IMR-90 (cell line): Measurements from ENCODE around the gene ARHGAP19. TPM values are rescaled to one million over a fixed set of nuclear protein-coding genes. Genes with fewer than 3 reads are reported as not detected.

Experiments
- ATAC-seq: fragments of 200-7000 bp; cut with Tn5 transposase; 2 replicates; pipeline ENCODE4 v1.9.1; 2020; ENCODE audit warnings: low read depth, mild to moderate bottlenecking, moderate library complexity
- BruUV-seq: library from RNA; stranded (reverse); fragments of 400-500 nt; replicated peaks from 2 replicates; lab custom pipeline; 2021; lab: Mats Ljungman, UMichigan
- CTCF ChIA-PET: fragments of 300-600 bp; formaldehyde crosslinking; extraction: SDS; loops from one replicate; lab custom pipeline; 2021; ENCODE audit warnings: antibody characterized with exemption; lab: Yijun Ruan, JAX
- POLR2A ChIA-PET: fragments of 300-600 bp; sonication (Branson Sonifier 250); formaldehyde crosslinking; loops from one replicate; lab custom pipeline; 2022; ENCODE audit warnings: antibody characterized with exemption; ENCODE audit not compliant: unreplicated experiment; lab: Charles Lee
- DNase-seq: peaks from one replicate; pipeline ENCODE4 v3.0.0; 2013
- H2AFZ ChIP-seq: replicated peaks from 2 replicates; pipeline ENCODE3; 2013; ENCODE audit warnings: low read length, mild to moderate bottlenecking; ENCODE audit not compliant: poor library complexity
- H2AK5ac ChIP-seq: 2 replicates; pipeline ENCODE4 v1.6.1; 2013; ENCODE audit warnings: low read depth, low read length, inconsistent platforms
- H2AK9ac ChIP-seq: replicated peaks from 2 replicates; pipeline ENCODE3; 2013; ENCODE audit warnings: mild to moderate bottlenecking, low read depth, low read length, moderate library complexity; ENCODE audit not compliant: poor library complexity
- H2BK120ac ChIP-seq: 2 replicates; pipeline ENCODE4 v1.6.1; 2013; ENCODE audit warnings: low read depth, low read length, inconsistent platforms
- H2BK15ac ChIP-seq: 3 replicates; pipeline ENCODE4 v1.6.1; 2013; ENCODE audit warnings: low read depth, low read length, inconsistent platforms
- H2BK20ac ChIP-seq: 2 replicates; pipeline ENCODE4 v1.6.1; 2013; ENCODE audit warnings: low read depth, mild to moderate bottlenecking, inconsistent platforms, low read length, moderate library complexity
- H2BK5ac ChIP-seq: 2 replicates; pipeline ENCODE4 v1.6.1; 2013; ENCODE audit warnings: mild to moderate bottlenecking, low read depth, low read length, inconsistent platforms; ENCODE audit not compliant: poor library complexity, severe bottlenecking
- H3K14ac ChIP-seq: replicated peaks from 2 replicates; pipeline ENCODE4 v1.6.1; 2013; ENCODE audit warnings: low read depth, low read length, inconsistent platforms
- H3K18ac ChIP-seq: 2 replicates; pipeline ENCODE4 v1.6.1; 2013; ENCODE audit warnings: low read depth, low read length, control low read depth
- H3K23ac ChIP-seq: 2 replicates; pipeline ENCODE4 v1.6.1; 2013; ENCODE audit warnings: low read depth, low read length, inconsistent platforms
- H3K27ac ChIP-seq: 2 replicates; pipeline ENCODE4 v1.5.1; 2013; ENCODE audit warnings: mild to moderate bottlenecking, control low read depth, low read length; ENCODE audit not compliant: insufficient read depth
- H3K27me3 ChIP-seq: 2 replicates; pipeline ENCODE4 v1.6.1; 2013; ENCODE audit warnings: low read length; ENCODE audit not compliant: control insufficient read depth, insufficient read depth
- H3K36me3 ChIP-seq: 2 replicates; pipeline ENCODE4 v1.6.1; 2013; ENCODE audit warnings: low read length, mixed read lengths; ENCODE audit not compliant: control insufficient read depth, insufficient read depth
- H3K4ac ChIP-seq: 2 replicates; pipeline ENCODE4 v1.6.1; 2013; ENCODE audit warnings: low read depth, low read length, inconsistent platforms
- H3K4me1 ChIP-seq: 2 replicates; pipeline ENCODE4 v1.6.1; 2013; ENCODE audit warnings: low read length, mixed read lengths; ENCODE audit not compliant: control insufficient read depth, insufficient read depth
- H3K4me2 ChIP-seq: 2 replicates; pipeline ENCODE4 v1.6.1; 2013; ENCODE audit warnings: low read depth, mild to moderate bottlenecking, control low read depth, low read length, moderate library complexity
- H3K4me3 ChIP-seq: 2 replicates; pipeline ENCODE4 v1.5.1; 2013; ENCODE audit warnings: low read depth, mild to moderate bottlenecking, control low read depth, low read length, moderate library complexity; ENCODE audit not compliant: insufficient read depth
- H3K56ac ChIP-seq: 2 replicates; pipeline ENCODE4 v1.6.1; 2013; ENCODE audit warnings: low read length, inconsistent platforms; ENCODE audit not compliant: insufficient read depth; ENCODE audit errors: extremely low read depth
- H3K79me1 ChIP-seq, 2 experiments: 2 replicates each; pipeline ENCODE4 v1.6.1; 2013; ENCODE audit warnings: low read length in 2 of 2, inconsistent platforms in 1 of 2, low read depth in 1 of 2
- H3K9ac ChIP-seq: 2 replicates; pipeline ENCODE4 v1.6.1; 2013; ENCODE audit warnings: low read depth, low read length, control low read depth
- H3K9me1 ChIP-seq: 2 replicates; pipeline ENCODE4 v1.6.1; 2013; ENCODE audit warnings: low read length, inconsistent platforms; ENCODE audit not compliant: insufficient read depth
- H3K9me3 ChIP-seq: 2 replicates; pipeline ENCODE4 v1.6.1; 2013; ENCODE audit warnings: low read length; ENCODE audit not compliant: control insufficient read depth, insufficient read depth
- H4K20me1 ChIP-seq: 2 replicates; pipeline ENCODE4 v1.6.1; 2013; ENCODE audit warnings: low read length, inconsistent platforms; ENCODE audit not compliant: insufficient read depth
- H4K5ac ChIP-seq: 2 replicates; pipeline ENCODE4 v1.6.1; 2013; ENCODE audit warnings: mild to moderate bottlenecking, low read depth, low read length, control low read depth
- H4K8ac ChIP-seq, 2 experiments: 2 replicates each; pipeline ENCODE4 v1.6.1; 2013; ENCODE audit warnings: low read depth in 2 of 2, low read length in 2 of 2, control low read depth in 1 of 2, inconsistent platforms in 1 of 2
- H4K91ac ChIP-seq: 2 replicates; pipeline ENCODE4 v1.6.1; 2013; ENCODE audit warnings: low read depth, low read length, inconsistent platforms; ENCODE audit not compliant: insufficient read depth
- POLR2A ChIP-seq: IDR thresholded peaks from 2 replicates; pipeline ENCODE4 v1.6.1; 2012; ENCODE audit warnings: mild to moderate bottlenecking, low read depth, low read length
- RAD21 ChIP-seq: IDR thresholded peaks from 2 replicates; pipeline ENCODE4 v1.6.1; 2012; ENCODE audit warnings: low read length, improper control_type of control experiment
- WGBS, 2 experiments: methylation state at CpG; one replicate each; pipeline versions ENCODE4 v1.1.5 to v1.1.7; 2013; ENCODE audit warnings: missing lambda C conversion rate in 2 of 2; ENCODE audit not compliant: insufficient read length in 1 of 2; ENCODE audit errors: extremely low coverage in 2 of 2; 5-methylcytosine and 5-hydroxymethylcytosine counted together
- dilution Hi-C: fragments of 300-500 bp; cut with HindIII; formaldehyde crosslinking; loops from one replicate; pipeline ENCODE4 v1.14.3; 2018; ENCODE audit warnings: low sequenced_read_pairs; ENCODE audit not compliant: unreplicated experiment
- in situ Hi-C: fragments of 300-500 bp; cut with MboI; formaldehyde crosslinking; loops from 3 replicates; pipeline ENCODE4 v1.14.3; 2019; ENCODE audit warnings: low sequenced_read_pairs, inconsistent platforms, mixed read lengths
- intact Hi-C: fragments of 100-400 bp; cut with micrococcal nuclease; formaldehyde crosslinking; loops from 2 replicates; pipeline ENCODE4 v1.10.0; 2022
- polyA plus RNA-seq, 3 experiments: library from polyadenylated mRNA; depleted of rRNA; stranded (reverse); fragments of >200 nt; gene quantifications; 2 replicates each; pipeline ENCODE4 v1.2.3, GENCODE V29; 2012; ENCODE audit warnings: low replicate concordance in 1 of 3
- total RNA-seq: library from RNA; depleted of rRNA; stranded (reverse); fragments of >200 nt; gene quantifications from 2 replicates; pipeline ENCODE4 v1.2.3, GENCODE V29; 2012

ARHGAP19 gene
- total and polyA plus RNA-seq, 2 of the 4 experiments (the other 2 are of a cell fraction) = 6.3 to 7.0 TPM

DNA sequence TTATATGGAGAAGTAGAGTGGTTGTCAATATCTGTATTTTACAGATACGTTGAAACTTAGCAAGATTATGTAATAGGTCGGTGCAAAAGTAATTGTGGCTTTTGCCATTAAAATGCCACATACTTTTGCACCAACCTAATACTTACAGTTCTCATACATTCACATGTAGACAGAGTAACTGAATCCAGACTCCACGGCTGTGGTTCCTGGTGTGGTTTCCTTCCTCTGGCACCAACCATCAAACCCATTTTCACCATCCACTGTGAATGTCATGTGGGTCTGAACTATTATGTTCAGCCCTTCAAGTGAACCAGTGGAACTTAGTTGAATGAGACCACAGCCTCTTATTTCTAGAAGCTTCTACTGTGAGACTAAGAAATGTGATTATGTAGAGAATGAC, 75.1 kb downstream of the ARHGAP19 start:
- H3K4ac ChIP-seq = peak overlapping the region; percentile 34; the same call in 1 of the 2 replicates
- H2AK5ac ChIP-seq = peak overlapping the region; percentile 49
- H3K56ac ChIP-seq = no peak overlapping the region
- H3K23ac ChIP-seq = no peak overlapping the region
- BruUV-seq = no TSS peak
- ChIA-PET POLR2A (no interaction called here), CTCF (interaction anchor here (0.7 to 1.7 kb wide), 6 partner anchors 9 to 144 kb away, joined by 3 to 5 read pairs (median 3); no protein-coding TSS in a partner anchor)
- H3K14ac ChIP-seq = 0 out of 2 replicates have a peak overlapping the region, but pooled peaks have one; percentile 53
- no peaks in the 10 kb centered on the region for H4K20me1 ChIP-seq
- H4K8ac ChIP-seq = peak overlapping the region in 1 of 2 experiments; percentile 53; a peak in 1 of 4 replicates
- TF ChIP-seq RAD21 (no peak), POLR2A (no peak)
- H3K36me3 ChIP-seq = no peaks in the 10 kb centered on the region
- dilution Hi-C loops (no loop called here), in situ Hi-C loops (no loop called here), intact Hi-C loops (no loop called here)
- H3K79me1 ChIP-seq = no peaks in the 10 kb centered on the region; a peak in 1 of 4 replicates
- H2AK9ac ChIP-seq = no peak overlapping the region
- H3K18ac ChIP-seq = no peak overlapping the region
- peaks cover 4% of the 10 kb centered on the region; the same call in 1 of the 2 replicates for H3K9me1 ChIP-seq
- no peaks in the 10 kb centered on the region for H3K27me3 ChIP-seq
- H3K9me3 ChIP-seq = no peaks in the 10 kb centered on the region
- H3K4me1 ChIP-seq = peaks cover 9% of the 10 kb centered on the region
- H2BK5ac ChIP-seq = no peak overlapping the region
- no peak overlapping the region for H3K27ac ChIP-seq
- H3K9ac ChIP-seq = no peak overlapping the region
- H3K4me2 ChIP-seq = no peak overlapping the region
- no peak overlapping the region for H2AFZ ChIP-seq
- ATAC-seq (no peak), DNase-seq (no peak)
- H2BK20ac ChIP-seq = peak overlapping the region; percentile 40; the same call in 1 of the 2 replicates
- peak overlapping the region; percentile 68; the same call in 1 of the 3 replicates for H2BK15ac ChIP-seq
- no peak overlapping the region for H3K4me3 ChIP-seq
- no CpG with 5 or more reads among the region's 3 CpGs for WGBS, 2 experiments
- H2BK120ac ChIP-seq = peak overlapping the region; percentile 24; the same call in 1 of the 2 replicates
- no peak overlapping the region for H4K5ac ChIP-seq
- H4K91ac ChIP-seq = no peak overlapping the region
